NCI-H82 treated with DMSO at 0.1 percent for 48 hours (cell line): ENCODE data around the gene TOGARAM1.

Experiments used
- DNase-seq: peaks from one replicate; lab custom pipeline; 2025; ENCODE audit not compliant: unreplicated experiment; lab: John Stamatoyannopoulos, UW

The TOGARAM1 gene

GRCh38 chr14:44962334-44963043 lies 499 bp downstream of the TOGARAM1 start:
- no peak for DNase-seq

GRCh38 chr14:44963044-44963528 lies 1.1 kb downstream of the TOGARAM1 start:
- DNase-seq = no peak

- DNase-seq = no peak
Measured at GRCh38 chr14:44963775-44964380, 1.9 kb downstream of the TOGARAM1 start.

GRCh38 chr14:44966601-44967336 lies 4.8 kb downstream of the TOGARAM1 start:
- DNase-seq = no peak

GRCh38 chr14:44968714-44969113 lies 6.7 kb downstream of the TOGARAM1 start:
- DNase-seq = no peak

GRCh38 chr14:44970907-44971306 lies 8.9 kb downstream of the TOGARAM1 start:
- no peak for DNase-seq

- no peak for DNase-seq
Measured at GRCh38 chr14:44971459-44971858, 9.5 kb downstream of the TOGARAM1 start.

- DNase-seq = no peak
Measured at GRCh38 chr14:44979273-44979672, 17.3 kb downstream of the TOGARAM1 start.

GRCh38 chr14:44979740-44980356 lies 17.9 kb downstream of the TOGARAM1 start:
- DNase-seq = no peak

GRCh38 chr14:44981198-44981597 lies 19.2 kb downstream of the TOGARAM1 start:
- DNase-seq = peak; percentile 66

GRCh38 chr14:44982594-44982993 lies 20.6 kb downstream of the TOGARAM1 start:
- DNase-seq = no peak

- peak; percentile 76 for DNase-seq
Measured at GRCh38 chr14:44988694-44989093, 26.7 kb downstream of the TOGARAM1 start.

GRCh38 chr14:44989497-44990440 lies 27.8 kb downstream of the TOGARAM1 start:
- no peak for DNase-seq

- no peak for DNase-seq
Measured at GRCh38 chr14:44990533-44990932, 28.5 kb downstream of the TOGARAM1 start.

- DNase-seq = no peak
Measured at GRCh38 chr14:44995196-44995595, 33.2 kb downstream of the TOGARAM1 start.

- no peak for DNase-seq
Measured at GRCh38 chr14:44995770-44996294, 33.8 kb downstream of the TOGARAM1 start.

- no peak for DNase-seq
Measured at GRCh38 chr14:45003924-45004323, 41.9 kb downstream of the TOGARAM1 start.

- DNase-seq = no peak
Measured at GRCh38 chr14:45015133-45015532, 53.1 kb downstream of the TOGARAM1 start.

GRCh38 chr14:45028107-45028626 lies 66.2 kb downstream of the TOGARAM1 start:
- no peak for DNase-seq

GRCh38 chr14:45034730-45035129 lies 72.7 kb downstream of the TOGARAM1 start:
- DNase-seq = no peak
